NCI-H1694 (cell line): Measurements from ENCODE around the gene NPIPA8.
"Not testable (repeated sequence)": the region's sequence is repeated elsewhere in the genome, so short reads cannot be mapped to it uniquely, and the experiment has no call there.

ENCODE experiments used
- DNase-seq: peaks from one replicate; lab custom pipeline; 2025; lab: John Stamatoyannopoulos, UW

Gene NPIPA8

DNA sequence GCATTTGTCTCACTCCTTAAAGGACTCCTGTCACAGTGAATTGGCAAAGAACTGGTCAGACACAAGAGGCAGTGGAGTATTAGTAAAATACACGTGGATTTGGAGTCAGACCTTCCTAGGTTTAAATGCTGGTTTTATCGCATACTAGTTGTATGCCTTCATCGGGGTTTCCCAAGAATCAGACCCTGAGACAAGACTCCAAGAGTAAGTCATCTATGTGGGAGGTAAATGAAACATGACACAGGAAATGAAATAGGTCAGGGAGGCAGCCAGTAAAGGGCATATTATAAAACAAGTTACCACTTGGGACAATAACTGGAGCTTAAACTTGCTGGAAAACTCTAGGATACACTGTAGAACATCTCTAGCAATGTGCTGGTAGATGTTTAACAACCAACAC is 59.8 kb downstream of the NPIPA8 start:
- not testable (repeated sequence) for DNase-seq

DNA sequence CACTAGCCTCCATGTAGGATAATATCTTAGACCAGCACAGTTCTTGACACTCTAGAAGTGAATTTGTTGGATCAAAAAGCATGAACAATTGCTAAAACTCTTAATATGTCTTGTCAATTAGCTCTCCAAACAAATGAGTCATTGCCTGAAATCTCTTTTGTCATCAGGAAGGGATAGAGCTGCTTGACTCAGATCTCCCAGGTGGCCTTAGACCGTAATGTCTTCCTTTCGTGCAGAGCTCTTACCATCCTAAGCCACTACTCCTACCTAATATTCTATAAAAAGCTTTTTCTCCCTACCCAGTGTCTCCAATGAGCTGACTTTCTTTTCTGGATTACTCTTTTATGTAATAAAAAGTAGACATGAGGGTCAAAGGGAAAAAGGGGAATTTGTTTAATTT is 66.4 kb downstream of the NPIPA8 start:
- not testable (repeated sequence) for DNase-seq
